NCI-H526 treated with DMSO at 0.1 percent for 48 hours (cell line): Measurements from ENCODE around the gene TRIM8.

Source experiments
- DNase-seq: peaks from one replicate; lab custom pipeline; 2025; lab: John Stamatoyannopoulos, UW

TRIM8 gene

GRCh38 chr10:102633287-102633686 lies 11.0 kb upstream of the TRIM8 start:
- DNase-seq: no peak

GRCh38 chr10:102633848-102634247 lies 10.4 kb upstream of the TRIM8 start:
- no peak for DNase-seq

GRCh38 chr10:102634686-102635085 lies 9.6 kb upstream of the TRIM8 start:
- DNase-seq: no peak

- no peak for DNase-seq
These were observed 8.9 kb upstream of the TRIM8 start for GRCh38 chr10:102635377-102635776.

- no peak for DNase-seq
These were observed 4.7 kb upstream of the TRIM8 start for GRCh38 chr10:102639537-102639936.

- DNase-seq: peak; percentile 7
These were observed 2.9 kb upstream of the TRIM8 start for GRCh38 chr10:102641402-102641801.

GRCh38 chr10:102641880-102642735 lies 2.2 kb upstream of the TRIM8 start:
- DNase-seq: peak; percentile 78

GRCh38 chr10:102642736-102643335 lies 1.4 kb upstream of the TRIM8 start:
- peak; percentile 10 for DNase-seq

- peak; percentile 74 for DNase-seq
These were observed 778 bp upstream of the TRIM8 start for GRCh38 chr10:102643336-102644065.

- peak; percentile 66 for DNase-seq
These were observed 538 bp downstream of the TRIM8 start for GRCh38 chr10:102644646-102645387.

GRCh38 chr10:102645388-102645740 lies 1.1 kb downstream of the TRIM8 start:
- peak; percentile 22 for DNase-seq

- no peak for DNase-seq
These were observed 1.7 kb downstream of the TRIM8 start for GRCh38 chr10:102645741-102646609.

GRCh38 chr10:102646610-102647442 lies 2.5 kb downstream of the TRIM8 start:
- peak; percentile 7 for DNase-seq

GRCh38 chr10:102647443-102648268 lies 3.4 kb downstream of the TRIM8 start:
- DNase-seq: no peak

GRCh38 chr10:102648269-102648888 lies 4.1 kb downstream of the TRIM8 start:
- DNase-seq: no peak

- DNase-seq: no peak
These were observed 4.9 kb downstream of the TRIM8 start for GRCh38 chr10:102648889-102649796.

- DNase-seq: no peak
These were observed 5.7 kb downstream of the TRIM8 start for GRCh38 chr10:102649797-102650654.
